K562 treated with DMSO at 1 percent for 24 hours (cell line): ENCODE measurements around the gene HECTD1. TPM values are rescaled to one million over a fixed set of nuclear protein-coding genes. Genes with fewer than 3 reads are reported as not detected.

Experiments
- total RNA-seq: library from RNA; unstranded; fragments of 300-600 nt; gene quantifications from 2 replicates; pipeline ENCODE4 v1.2.3, GENCODE V29; 2022; ENCODE audit warnings: low read depth; ENCODE audit not compliant: insufficient read depth

Gene HECTD1
- 35.7 and 42.1 TPM in 2 replicates for total RNA-seq

GRCh38 chr14:31207755-31208545, at the start of gene HECTD1:
Gene HECTD1 (minus strand): TSS chr14:31207793. CDS start chr14:31205936, 1,857 bp downstream.

Other genes with a start within 250 kb of the HECTD1 start
- gene AP4S1, start 182.1 kb downstream of the HECTD1 start, total RNA-seq: 0.41 and 0.71 TPM in 2 replicates
- 6.1 and 7.6 TPM in 2 replicates for gene STRN3, start 181.4 kb downstream of the HECTD1 start, total RNA-seq
- 6.4 and 7.1 TPM in 2 replicates for gene HEATR5A, start 212.8 kb upstream of the HECTD1 start, total RNA-seq
- 9.6 and 13.3 TPM in 2 replicates for gene DTD2, start 249.7 kb upstream of the HECTD1 start, total RNA-seq